ENCODE results near the gene NSUN2. TPM values are rescaled to one million over a fixed set of nuclear protein-coding genes. Genes with fewer than 3 reads are reported as not detected.

NSUN2 gene
- total RNA-seq, 1 donor from 2014 or later: 34.4 TPM

- Histone ChIP-seq H3K27me3 (ENCODE audit: low read depth) (no peaks in the 10 kb centered on the region), H3K36me3 (peaks cover 2% of the 10 kb centered on the region), H3K27ac (replicated peaks) (no peak overlapping the region), H3K4me1 (peaks cover 31% of the 10 kb centered on the region), H3K9me3 (replicated peaks) (no peaks in the 10 kb centered on the region), H3K4me3 (no peak overlapping the region)
- intact Hi-C loops (cut with micrococcal nuclease): no loop called here
- no peak for TF ChIP-seq CTCF (IDR thresholded peaks at IDR 0.05; ENCODE audit: borderline replicate concordance)
- no peak for DNase-seq
Observed at GRCh38 chr5:6636293-6636692, 3.4 kb upstream of the NSUN2 start.

GRCh38 chr5:6634788-6635430 is 2.1 kb upstream of the NSUN2 start:
- no peak overlapping the region for H3K27ac ChIP-seq (replicated peaks)
- no peak for TF ChIP-seq CTCF (IDR thresholded peaks at IDR 0.05; ENCODE audit: borderline replicate concordance)
- no peak overlapping the region for H3K4me3 ChIP-seq
- DNase-seq: no peak
- H3K27me3 ChIP-seq (ENCODE audit: low read depth): no peaks in the 10 kb centered on the region
- H3K4me1 ChIP-seq: peaks cover 37% of the 10 kb centered on the region
- H3K36me3 ChIP-seq: peaks cover 14% of the 10 kb centered on the region
- intact Hi-C loops (cut with micrococcal nuclease): no loop called here
- no peaks in the 10 kb centered on the region for H3K9me3 ChIP-seq (replicated peaks)

- no peak for TF ChIP-seq CTCF (IDR thresholded peaks at IDR 0.05; ENCODE audit: borderline replicate concordance)
- intact Hi-C loops (cut with micrococcal nuclease): no loop called here
- H3K27me3 ChIP-seq (ENCODE audit: low read depth): no peaks in the 10 kb centered on the region
- no peak for DNase-seq
- H3K4me3 ChIP-seq: peak overlapping the region; percentile 89
- no peaks in the 10 kb centered on the region for H3K9me3 ChIP-seq (replicated peaks)
- peaks cover 43% of the 10 kb centered on the region for H3K4me1 ChIP-seq
- H3K36me3 ChIP-seq: peaks cover 19% of the 10 kb centered on the region
- no peak overlapping the region for H3K27ac ChIP-seq (replicated peaks)
Observed at GRCh38 chr5:6634306-6634705, 1.5 kb upstream of the NSUN2 start.

- peak overlapping the region; percentile 99 for H3K27ac ChIP-seq (replicated peaks)
- no peaks in the 10 kb centered on the region for H3K27me3 ChIP-seq (ENCODE audit: low read depth)
- H3K36me3 ChIP-seq: peaks cover 26% of the 10 kb centered on the region
- H3K4me1 ChIP-seq: peaks cover 50% of the 10 kb centered on the region
- no peaks in the 10 kb centered on the region for H3K9me3 ChIP-seq (replicated peaks)
- H3K4me3 ChIP-seq: peak overlapping the region; percentile 89
- peak; percentile 35 for TF ChIP-seq CTCF (IDR thresholded peaks at IDR 0.05; ENCODE audit: borderline replicate concordance)
- intact Hi-C loops (cut with micrococcal nuclease): no loop called here
- no peak for DNase-seq
Observed at GRCh38 chr5:6633469-6634245, 813 bp upstream of the NSUN2 start.

- TF ChIP-seq CTCF (IDR thresholded peaks at IDR 0.05; ENCODE audit: borderline replicate concordance): no peak
- no peak for DNase-seq
- no peaks in the 10 kb centered on the region for H3K9me3 ChIP-seq (replicated peaks)
- H3K36me3 ChIP-seq: peaks cover 37% of the 10 kb centered on the region
- intact Hi-C loops (cut with micrococcal nuclease): no loop called here
- no peaks in the 10 kb centered on the region for H3K27me3 ChIP-seq (ENCODE audit: low read depth)
- peak overlapping the region; percentile 89 for H3K4me3 ChIP-seq
- peaks cover 54% of the 10 kb centered on the region for H3K4me1 ChIP-seq
- H3K27ac ChIP-seq (replicated peaks): peak overlapping the region; percentile 99
Observed at GRCh38 chr5:6632324-6632887, 438 bp downstream of the NSUN2 start.

Data from left ventricle myocardium inferior (tissue), 1 donor.